Measurements from ENCODE around the gene PKP4. TPM values are rescaled to one million over a fixed set of nuclear protein-coding genes. Genes with fewer than 3 reads are reported as not detected.

PKP4 gene
- total RNA-seq, 2 donors from 2014 or later: 90.5 to 102 TPM

- peaks cover 29% of the 10 kb centered on the region for H3K4me1 Mint-ChIP-seq
These were observed 1.8 kb downstream of the PKP4 start for GRCh38 chr2:158458617-158458920.

GRCh38 chr2:158459161-158460003, 2.6 kb downstream of the PKP4 start:
- no peaks in the 10 kb centered on the region for H3K36me3 Mint-ChIP-seq (ENCODE audit: low read depth)
- Histone ChIP-seq H3K9me3 (ENCODE audit: control insufficient read depth, low read length) (no peaks in the 10 kb centered on the region), H3K9ac (ENCODE audit: extremely low read depth, low read length, poor library complexity, severe bottlenecking) (peak overlapping the region; percentile 74), H3K27ac (ENCODE audit: low read depth, low read length) (no peak overlapping the region), H3K4me1 (ENCODE audit: control insufficient read depth, insufficient read depth, low read length) (peaks cover 5% of the 10 kb centered on the region), H3K27me3 (ENCODE audit: control insufficient read depth, insufficient read depth, low read length, poor library complexity, severe bottlenecking) (no peaks in the 10 kb centered on the region), H3K4me3 (ENCODE audit: low read length) (peak overlapping the region; percentile 91), H3K36me3 (ENCODE audit: control insufficient read depth, insufficient read depth, low read length) (no peaks in the 10 kb centered on the region)
- no peak overlapping the region for H3K27ac Mint-ChIP-seq
- H3K27me3 Mint-ChIP-seq (ENCODE audit: insufficient read depth): peaks cover 2% of the 10 kb centered on the region
- H3K4me1 Mint-ChIP-seq: peaks cover 29% of the 10 kb centered on the region
- no peak for TF ChIP-seq CTCF (conservative IDR thresholded peaks at IDR 0.05)
- DNase-seq: no peak
- peak overlapping the region; percentile 97 for H3K4me3 Mint-ChIP-seq
- 40 to 48% methylated on average over 4 to 8 of the region's 9 CpGs for WGBS, 2 experiments (ENCODE audit: insufficient coverage in 1 of 2, insufficient read length in 1 of 2)
- no peaks in the 10 kb centered on the region for H3K9me3 Mint-ChIP-seq

More at GRCh38 chr2:158458617-158458920, 1.8 kb downstream of the PKP4 start:
- H3K9me3 Mint-ChIP-seq: no peaks in the 10 kb centered on the region
- Histone ChIP-seq H3K9me3 (ENCODE audit: control insufficient read depth, low read length) (no peaks in the 10 kb centered on the region), H3K27me3 (ENCODE audit: control insufficient read depth, insufficient read depth, low read length, poor library complexity, severe bottlenecking) (no peaks in the 10 kb centered on the region), H3K9ac (ENCODE audit: extremely low read depth, low read length, poor library complexity, severe bottlenecking) (peak overlapping the region; percentile 74), H3K27ac (ENCODE audit: low read depth, low read length) (no peak overlapping the region), H3K4me1 (ENCODE audit: control insufficient read depth, insufficient read depth, low read length) (peaks cover 5% of the 10 kb centered on the region), H3K4me3 (ENCODE audit: low read length) (peak overlapping the region; percentile 91), H3K36me3 (ENCODE audit: control insufficient read depth, insufficient read depth, low read length) (no peaks in the 10 kb centered on the region)
- peaks cover 2% of the 10 kb centered on the region for H3K27me3 Mint-ChIP-seq (ENCODE audit: insufficient read depth)
- 14% methylated on average over 6 to 9 of the region's 9 CpGs for WGBS, 2 experiments (ENCODE audit: insufficient coverage in 1 of 2, insufficient read length in 1 of 2)
- peak overlapping the region; percentile 97 for H3K4me3 Mint-ChIP-seq
- no peaks in the 10 kb centered on the region for H3K36me3 Mint-ChIP-seq (ENCODE audit: low read depth)
- peak overlapping the region; percentile 99 for H3K27ac Mint-ChIP-seq
- DNase-seq: no peak
- TF ChIP-seq CTCF (conservative IDR thresholded peaks at IDR 0.05): no peak

GRCh38 chr2:158460632-158461297, 4.0 kb downstream of the PKP4 start:
- peak; percentile 58 for TF ChIP-seq CTCF (conservative IDR thresholded peaks at IDR 0.05)
- Mint-ChIP-seq H3K27ac (no peak overlapping the region), H3K36me3 (ENCODE audit: low read depth) (no peaks in the 10 kb centered on the region), H3K9me3 (no peaks in the 10 kb centered on the region), H3K4me3 (no peak overlapping the region), H3K27me3 (ENCODE audit: insufficient read depth) (no peaks in the 10 kb centered on the region), H3K4me1 (peaks cover 30% of the 10 kb centered on the region)
- Histone ChIP-seq H3K9me3 (ENCODE audit: control insufficient read depth, low read length) (no peaks in the 10 kb centered on the region), H3K9ac (ENCODE audit: extremely low read depth, low read length, poor library complexity, severe bottlenecking) (no peak overlapping the region), H3K36me3 (ENCODE audit: control insufficient read depth, insufficient read depth, low read length) (no peaks in the 10 kb centered on the region), H3K27me3 (ENCODE audit: control insufficient read depth, insufficient read depth, low read length, poor library complexity, severe bottlenecking) (no peaks in the 10 kb centered on the region), H3K27ac (ENCODE audit: low read depth, low read length) (no peak overlapping the region), H3K4me3 (ENCODE audit: low read length) (peak overlapping the region; percentile 13), H3K4me1 (ENCODE audit: control insufficient read depth, insufficient read depth, low read length) (peaks cover 5% of the 10 kb centered on the region)
- no peak for DNase-seq
- 77 to 90% methylated on average over 3 of the region's 3 CpGs for WGBS, 2 experiments (ENCODE audit: insufficient coverage in 1 of 2, insufficient read length in 1 of 2)

Data from endodermal cell (in vitro differentiated cells).